Stimulated activated CD4-positive, alpha-beta T cell treated with anti-CD3 and anti-CD28 coated beads, Interleukin-2, amount 100 ng/mL, for 4 hours (primary cell): Measurements from ENCODE around the gene NR3C2.

ENCODE experiments used
- DNase-seq: peaks from one replicate; pipeline ENCODE4 v3.0.0-alpha.2; 2020; ENCODE audit warnings: low read depth

Gene NR3C2

GRCh38 chr4:148310756-148311155, 131.5 kb downstream of the NR3C2 start:
- DNase-seq = no peak

- no peak for DNase-seq
Observed at GRCh38 chr4:148305751-148306150, 136.5 kb downstream of the NR3C2 start.

DNA sequence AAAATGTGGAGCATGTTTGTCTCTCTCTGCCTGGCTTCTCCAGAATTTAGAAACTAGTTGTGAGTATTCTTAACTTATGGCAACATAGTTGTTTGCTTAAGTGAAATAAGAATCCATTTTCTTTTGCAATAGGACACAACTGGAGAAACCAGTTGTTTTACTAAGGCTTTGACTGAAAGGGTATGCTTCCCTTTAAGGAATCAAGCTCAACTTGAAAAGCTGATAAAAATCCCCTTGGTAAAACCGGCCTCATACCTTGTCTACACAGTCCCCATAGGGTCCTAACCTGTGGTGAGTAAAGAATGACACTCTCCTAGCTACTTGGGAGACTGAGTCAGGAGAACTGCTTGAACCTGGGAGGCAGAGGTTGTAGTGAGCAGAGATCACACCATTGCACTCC, 139.8 kb downstream of the NR3C2 start:
- no peak for DNase-seq

- no peak for DNase-seq
Observed at GRCh38 chr4:148300877-148301276, 141.3 kb downstream of the NR3C2 start.

GRCh38 chr4:148299337-148299736, 142.9 kb downstream of the NR3C2 start:
- DNase-seq = no peak

DNA sequence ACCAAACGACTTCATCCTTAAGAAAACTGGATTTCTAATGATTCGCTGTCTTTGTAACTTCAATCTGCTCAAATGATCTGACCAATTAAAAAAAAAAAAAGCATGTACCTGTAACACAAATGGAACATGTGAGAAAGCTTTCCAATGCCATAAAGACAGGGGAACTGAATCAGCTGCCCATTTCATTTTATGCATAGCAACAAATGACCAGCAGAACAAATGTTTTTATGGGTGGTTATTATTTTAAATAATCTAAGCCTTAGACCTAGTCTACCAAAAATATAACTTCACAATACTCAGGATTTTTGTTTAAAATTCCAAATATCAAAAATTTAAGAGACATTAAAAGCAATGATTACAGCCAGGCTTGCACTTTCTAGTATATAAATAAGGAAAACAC, 145.7 kb downstream of the NR3C2 start:
- no peak for DNase-seq

GRCh38 chr4:148295642-148296041, 146.6 kb downstream of the NR3C2 start:
- DNase-seq = no peak

- DNase-seq = no peak
Observed at GRCh38 chr4:148293571-148293970, 148.6 kb downstream of the NR3C2 start.

DNA sequence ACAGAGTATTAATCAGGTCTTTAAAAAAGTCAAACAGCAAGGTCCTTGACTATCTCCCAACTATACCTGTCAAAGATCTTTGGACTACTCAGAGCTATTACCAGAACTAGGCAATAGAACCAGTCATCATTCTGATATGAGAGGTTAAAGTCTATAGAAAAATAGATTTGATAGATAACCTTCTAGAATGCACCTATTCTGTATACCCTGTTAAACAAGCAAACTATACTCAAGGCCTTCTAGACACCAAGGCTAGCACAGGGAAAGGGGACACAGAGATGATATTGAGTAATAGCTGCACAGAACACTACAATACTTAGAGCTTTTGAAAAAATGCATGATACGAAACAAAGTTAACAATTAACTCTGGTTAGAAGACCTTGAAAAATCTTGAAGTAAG, 149.5 kb downstream of the NR3C2 start:
- no peak for DNase-seq

DNA sequence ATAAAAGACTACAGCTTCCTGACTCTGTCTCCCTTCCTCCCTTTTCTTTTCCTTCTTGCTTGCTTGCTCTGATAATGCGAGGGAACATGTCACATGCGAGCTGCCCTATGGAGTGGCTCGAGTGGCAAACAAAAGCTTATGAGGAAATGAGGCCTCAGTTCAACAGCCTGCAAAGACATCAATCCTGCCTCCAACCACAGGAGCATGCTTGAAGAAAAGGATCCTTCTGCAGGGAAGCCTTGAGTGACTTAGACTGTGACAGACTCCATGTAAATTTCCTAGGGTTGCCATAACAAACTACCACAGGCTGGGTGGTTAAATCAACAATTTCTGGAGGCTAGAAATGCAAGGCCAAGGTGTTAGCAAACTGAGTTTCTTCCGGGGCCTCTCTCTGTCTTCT, 152.5 kb downstream of the NR3C2 start:
- DNase-seq = no peak

DNA sequence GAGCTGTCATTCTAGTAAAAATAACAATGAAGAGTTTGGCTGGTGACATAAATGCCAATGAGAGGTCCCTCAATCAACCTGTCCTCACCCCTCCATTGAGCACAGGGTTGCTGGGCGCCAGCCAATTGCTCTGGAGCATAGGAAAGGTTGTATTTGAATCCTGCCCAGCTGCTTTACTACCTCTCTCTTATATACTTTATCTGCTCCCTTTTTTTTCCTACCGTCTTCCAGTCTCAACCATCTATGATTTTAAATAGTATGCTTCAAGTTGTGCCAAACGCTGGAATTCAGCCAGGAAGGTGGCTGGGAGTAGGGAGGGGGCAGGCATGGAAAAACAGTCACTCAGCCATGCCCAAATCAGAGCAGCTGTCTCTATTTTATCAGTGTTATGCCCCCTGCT, 153.8 kb downstream of the NR3C2 start:
- no peak for DNase-seq

DNA sequence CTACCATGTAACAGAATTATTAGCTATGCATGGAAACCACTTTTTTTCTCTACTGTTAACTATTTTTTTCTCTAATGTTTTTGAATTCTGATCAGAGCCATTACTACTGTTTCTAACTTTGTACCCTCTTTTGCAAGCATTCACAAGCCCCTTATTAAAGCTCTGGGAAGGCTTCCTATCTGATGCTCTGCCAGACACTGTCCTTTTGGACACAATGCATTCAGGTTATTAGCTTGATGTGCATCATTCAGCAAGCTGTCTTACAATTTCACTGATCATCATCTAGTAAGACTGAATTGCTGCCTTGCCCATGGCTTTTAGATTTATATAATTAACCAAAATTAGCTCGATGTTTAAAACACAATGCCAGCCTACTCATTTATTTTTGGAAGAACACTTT, 155.1 kb downstream of the NR3C2 start:
- DNase-seq = no peak

DNA sequence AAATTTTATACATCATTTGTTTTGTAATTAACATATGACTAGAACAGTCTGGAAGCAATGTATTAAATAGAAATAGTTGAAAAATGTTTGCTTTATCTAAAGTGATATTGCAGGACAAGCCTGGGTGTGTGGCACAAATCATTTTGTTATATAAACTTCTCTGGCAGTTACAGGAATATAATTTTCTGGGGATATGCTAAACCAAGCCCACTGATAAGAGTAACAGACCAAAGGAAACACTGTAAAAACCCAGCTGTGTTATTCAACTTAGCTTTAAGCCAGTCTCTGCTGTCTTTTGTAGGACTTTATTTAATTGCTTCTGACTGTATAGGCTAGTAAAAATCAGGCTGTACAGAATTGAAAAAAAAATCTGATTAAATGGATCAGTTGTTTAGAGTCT, 156.2 kb downstream of the NR3C2 start:
- DNase-seq = no peak

GRCh38 chr4:148283665-148284064, 158.5 kb downstream of the NR3C2 start:
- no peak for DNase-seq

DNA sequence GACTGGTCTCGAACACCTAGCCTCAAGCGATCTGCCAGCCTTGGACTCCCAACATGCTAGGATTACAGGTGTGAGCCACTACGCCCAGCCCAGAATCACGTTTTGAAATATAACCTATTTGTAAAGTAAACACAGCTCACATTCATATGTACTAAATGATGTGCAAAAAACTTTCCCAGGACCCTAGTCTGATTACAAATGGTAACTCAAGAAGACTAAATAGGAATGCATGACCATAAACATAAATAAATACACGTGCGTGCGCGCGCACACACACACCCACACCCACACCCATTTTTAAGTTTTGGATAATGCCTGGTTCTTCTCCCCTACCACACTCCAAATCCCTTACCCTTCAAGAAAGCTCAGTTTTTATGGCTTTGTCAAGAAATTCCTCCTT, 163.9 kb downstream of the NR3C2 start:
- DNase-seq = no peak

DNA sequence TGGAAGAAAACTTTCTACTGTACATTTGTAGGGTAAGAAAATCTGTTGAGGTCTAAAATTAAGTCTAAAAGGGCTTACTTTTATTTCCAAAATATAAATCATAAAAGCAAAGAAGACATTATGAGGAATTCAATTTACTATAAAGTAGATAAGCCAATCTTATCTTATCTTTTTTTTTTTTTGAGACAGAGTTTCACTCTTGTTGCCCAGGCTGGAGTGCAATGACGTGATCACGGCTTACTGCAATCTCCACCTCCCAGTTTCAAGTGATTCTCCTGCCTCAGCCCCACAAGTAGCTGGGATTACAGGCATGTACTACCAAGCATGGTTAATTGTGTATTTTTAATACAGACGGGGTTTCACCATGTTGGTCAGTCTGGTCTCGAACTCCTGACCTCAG, 166.9 kb downstream of the NR3C2 start:
- no peak for DNase-seq

DNA sequence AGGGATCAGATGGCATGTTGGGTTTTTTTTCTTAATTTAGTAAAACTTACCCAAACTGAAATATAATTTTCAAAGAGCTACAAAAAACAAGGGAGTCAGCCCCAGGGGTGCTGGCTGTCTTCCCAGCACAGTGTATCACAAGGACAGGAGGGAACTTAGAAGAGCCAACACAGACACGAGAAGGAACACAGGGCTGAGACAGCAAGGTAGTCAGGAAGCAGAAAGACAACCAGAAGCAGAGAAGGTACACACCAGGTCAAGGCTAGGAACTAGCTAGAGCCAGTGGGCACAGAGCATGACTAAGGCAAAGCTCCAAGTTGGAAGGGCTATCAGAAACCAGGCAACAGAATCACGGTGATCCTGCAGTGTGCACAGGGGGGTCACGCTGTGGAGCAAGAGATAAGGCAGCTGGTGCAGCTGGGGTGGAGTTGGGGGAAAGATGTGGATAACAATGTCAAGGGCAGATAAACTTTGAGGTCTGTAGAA, 168.7 kb downstream of the NR3C2 start:
- no peak for DNase-seq

GRCh38 chr4:148271166-148271565, 171.0 kb downstream of the NR3C2 start:
- no peak for DNase-seq

- no peak for DNase-seq
Observed at GRCh38 chr4:148270630-148271029, 171.6 kb downstream of the NR3C2 start.

DNA sequence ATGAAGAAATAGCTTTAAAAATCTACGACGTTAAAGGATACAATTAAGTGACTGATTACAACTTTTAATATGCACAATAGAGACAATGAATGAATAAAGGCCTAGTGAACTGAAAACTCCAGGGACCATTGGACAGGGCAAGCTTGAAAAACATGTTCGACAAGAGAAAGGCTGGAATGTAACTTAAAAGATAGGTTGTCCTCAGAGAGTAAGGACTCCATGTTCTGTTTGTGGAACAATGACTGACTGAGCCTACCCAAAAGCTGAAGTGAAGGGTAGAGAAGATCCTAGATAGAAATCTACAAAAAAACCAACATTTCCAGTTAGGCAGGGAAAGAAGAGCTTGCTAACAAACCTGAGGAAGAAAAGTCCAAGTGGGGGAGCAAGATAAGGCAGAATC, 173.4 kb downstream of the NR3C2 start:
- DNase-seq = no peak

- DNase-seq = no peak
Observed at GRCh38 chr4:148266921-148267320, 175.3 kb downstream of the NR3C2 start.

DNA sequence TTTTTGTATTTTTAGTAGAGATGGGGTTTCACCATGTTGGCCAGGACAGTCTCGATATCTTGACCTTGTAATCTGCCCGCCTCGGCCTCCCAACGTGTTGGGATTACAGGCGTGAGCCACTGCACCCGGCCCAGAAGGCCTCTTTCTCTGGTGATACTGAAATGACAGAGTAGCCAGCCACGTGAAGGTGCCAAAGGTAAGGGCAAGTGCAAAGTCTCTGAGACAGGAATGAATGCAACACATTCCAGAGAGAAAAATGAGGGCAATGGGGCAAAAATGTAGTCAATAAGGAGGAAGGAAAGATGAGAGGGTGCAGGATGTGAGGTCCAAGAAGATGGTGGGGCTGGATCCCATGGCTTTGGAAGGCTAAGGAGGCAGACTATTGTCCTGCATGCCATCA, 176.0 kb downstream of the NR3C2 start:
- no peak for DNase-seq

GRCh38 chr4:148265627-148266026, 176.6 kb downstream of the NR3C2 start:
- DNase-seq = no peak

DNA sequence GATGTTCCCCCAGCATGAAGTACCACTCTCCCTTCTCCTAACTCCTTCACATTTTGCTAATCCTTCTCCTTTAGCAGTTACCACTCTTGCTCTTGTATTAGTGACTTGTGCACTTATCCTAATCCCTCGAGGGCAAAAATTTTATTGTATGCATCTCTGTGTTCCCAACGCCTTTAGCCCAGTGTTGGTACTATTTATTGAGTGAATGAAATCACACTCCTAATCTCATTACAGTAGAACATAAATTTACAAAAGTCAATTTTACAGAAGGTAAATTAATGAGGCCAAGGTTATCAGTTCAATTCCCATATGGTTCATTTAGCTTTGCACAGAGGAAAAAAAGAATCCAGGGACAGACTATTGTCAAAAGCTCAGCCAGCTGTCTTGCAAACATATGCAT, 178.4 kb downstream of the NR3C2 start:
- DNase-seq = no peak

DNA sequence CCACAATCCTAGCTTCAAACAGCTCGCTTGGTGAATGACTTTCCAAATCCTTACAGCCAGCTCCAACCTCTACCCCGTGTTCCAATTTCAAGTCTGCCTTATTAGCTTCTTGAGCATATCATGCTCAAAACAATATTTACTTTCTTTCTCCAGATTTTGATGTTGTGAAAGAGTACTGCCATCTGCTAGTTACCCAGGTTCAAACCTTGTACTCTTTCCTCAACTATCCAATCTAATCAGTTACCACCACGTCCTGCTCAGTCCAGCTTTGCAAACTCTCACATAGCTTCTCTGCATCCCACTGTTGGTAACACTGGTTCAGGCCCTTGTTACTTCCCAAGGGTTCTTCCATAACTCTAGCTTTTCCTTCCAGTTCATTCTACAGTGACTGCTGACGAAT, 179.1 kb downstream of the NR3C2 start:
- no peak for DNase-seq
